ACC112 (cell line): Measurements from ENCODE around the gene GNAZ.

Experiments used
- H2AFZ ChIP-seq: fragments of 200-600 bp; sonication (generic); one replicate; pipeline ENCODE4 v1.6.0; 2017; ENCODE audit warnings: antibody characterized with exemption, low read length; ENCODE audit not compliant: unreplicated experiment
- H3K27ac ChIP-seq: fragments of 200-600 bp; sonication (generic); 2 replicates; pipeline ENCODE4 v1.5.1; 2014; ENCODE audit warnings: low read depth, mild to moderate bottlenecking, antibody characterized with exemption, low read length, moderate library complexity
- H3K27me3 ChIP-seq: fragments of 200-600 bp; sonication (generic); 2 replicates; pipeline ENCODE4 v1.6.1; 2014; ENCODE audit warnings: mild to moderate bottlenecking, antibody characterized with exemption, low read length, moderate library complexity, mixed read lengths; ENCODE audit not compliant: insufficient read depth
- H3K36me3 ChIP-seq: fragments of 200-600 bp; sonication (generic); 2 replicates; pipeline ENCODE4 v1.6.1; 2016; ENCODE audit warnings: mild to moderate bottlenecking, antibody characterized with exemption, low read length, moderate library complexity, mixed read lengths; ENCODE audit not compliant: insufficient read depth
- H3K4me1 ChIP-seq: fragments of 200-600 bp; sonication (generic); one replicate; pipeline ENCODE4 v1.6.1; 2016; ENCODE audit warnings: low read length, mixed read lengths; ENCODE audit not compliant: insufficient read depth, unreplicated experiment, control insufficient read depth
- H3K4me3 ChIP-seq: fragments of 200-600 bp; sonication (generic); 2 replicates; pipeline ENCODE4 v1.5.1; 2014; ENCODE audit warnings: mild to moderate bottlenecking, low read depth, low read length
- H3K79me2 ChIP-seq: fragments of 200-600 bp; sonication (generic); one replicate; pipeline ENCODE4 v1.6.0; 2016; ENCODE audit warnings: low read length; ENCODE audit not compliant: control insufficient read depth, unreplicated experiment, insufficient read depth

GNAZ gene

DNA sequence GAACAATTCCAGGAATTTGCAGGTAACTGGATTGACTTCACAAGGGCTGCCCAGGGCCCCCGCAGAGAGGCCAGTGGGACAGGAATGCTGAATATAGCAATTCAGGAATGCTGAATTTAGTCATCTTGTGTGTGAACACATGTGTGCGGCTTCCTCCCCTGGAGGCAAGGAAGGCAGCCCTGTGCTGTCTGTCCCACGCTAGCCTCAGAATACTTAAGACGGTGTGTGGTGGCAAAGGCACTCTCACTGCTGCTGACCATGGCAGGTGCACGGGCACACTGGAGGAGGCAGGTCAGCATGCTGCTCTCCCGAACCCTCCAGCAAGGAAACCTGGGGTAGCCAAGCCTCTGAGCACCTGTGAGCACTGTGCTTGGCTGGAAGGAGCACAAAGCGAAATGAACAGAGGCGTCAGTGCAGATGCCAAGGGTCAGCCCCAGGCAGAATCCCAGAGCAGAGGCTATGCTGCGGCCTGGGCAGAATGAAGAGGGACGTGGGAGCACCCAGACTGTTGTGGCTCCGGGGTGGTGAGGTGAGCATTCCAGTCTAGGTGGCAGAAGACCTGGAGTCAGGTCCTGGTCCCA is 2.7 kb downstream of the GNAZ start:
- Histone ChIP-seq H3K4me1 (no peaks in the 10 kb centered on the region), H3K27me3 (no peaks in the 10 kb centered on the region), H2AFZ (no peak overlapping the region), H3K79me2 (no peaks in the 10 kb centered on the region), H3K4me3 (no peak overlapping the region), H3K27ac (no peak overlapping the region), H3K36me3 (no peaks in the 10 kb centered on the region)

DNA sequence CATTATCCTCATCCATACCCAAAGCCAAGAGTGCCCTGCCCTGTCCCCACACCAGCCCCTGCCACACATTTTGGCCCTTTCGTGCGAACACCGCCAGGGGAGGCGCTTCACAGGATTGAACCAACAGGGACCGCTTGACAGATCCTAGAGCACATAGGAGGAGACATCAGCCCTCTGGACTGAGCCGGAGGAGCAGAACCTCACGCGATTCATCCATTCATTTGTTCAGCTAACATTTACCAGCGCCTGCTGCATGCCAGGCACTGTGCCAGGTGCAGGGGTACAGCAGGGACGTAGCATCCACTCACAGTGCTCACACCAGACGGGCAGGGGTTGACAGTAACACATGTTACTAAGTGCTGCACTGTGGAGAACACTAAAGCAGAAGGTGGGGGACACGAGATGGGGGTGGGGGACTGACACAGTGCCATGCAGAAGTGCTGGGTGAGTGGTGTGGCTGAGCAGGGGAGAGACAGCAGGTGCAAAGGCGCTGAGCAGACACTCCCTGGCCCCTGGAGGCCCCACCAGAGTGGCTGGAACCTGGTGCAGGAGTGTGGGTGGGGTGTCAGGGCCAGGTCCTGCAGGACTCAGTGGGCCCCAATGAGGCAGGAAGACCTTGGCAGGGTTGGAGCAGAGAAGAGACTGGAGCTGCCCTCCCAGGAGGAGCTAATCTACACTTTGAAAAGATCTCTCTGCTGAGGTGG is 3.4 kb downstream of the GNAZ start:
- H3K4me1 ChIP-seq, result no peaks in the 10 kb centered on the region
- no peak overlapping the region for H2AFZ ChIP-seq
- H3K27me3 ChIP-seq, result no peaks in the 10 kb centered on the region
- H3K4me3 ChIP-seq, result no peak overlapping the region
- H3K36me3 ChIP-seq, result no peaks in the 10 kb centered on the region
- H3K79me2 ChIP-seq, result no peaks in the 10 kb centered on the region
- H3K27ac ChIP-seq, result no peak overlapping the region

DNA sequence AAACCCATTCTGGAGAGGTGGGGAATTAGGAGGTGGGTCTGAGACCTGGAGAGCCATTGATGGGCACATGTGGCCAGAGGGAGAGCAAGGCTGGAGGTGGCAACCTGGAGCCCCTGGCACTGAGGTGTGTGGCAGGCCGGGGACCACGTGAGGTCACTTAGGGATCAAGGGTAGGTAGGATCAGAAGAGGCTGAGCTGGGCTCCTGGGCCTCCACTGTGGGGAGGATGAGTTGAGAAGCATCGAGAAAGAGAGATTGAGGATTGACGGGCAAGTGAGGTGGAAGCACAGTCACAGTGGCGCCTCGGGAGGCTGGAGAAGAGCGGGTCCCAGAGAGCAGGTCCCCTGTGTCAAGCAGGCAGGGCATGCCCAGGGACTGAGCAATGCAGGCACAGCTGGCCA is 4.1 kb downstream of the GNAZ start:
- Histone ChIP-seq H3K27me3 (no peaks in the 10 kb centered on the region), H3K4me1 (no peaks in the 10 kb centered on the region), H3K4me3 (no peak overlapping the region), H2AFZ (no peak overlapping the region), H3K27ac (no peak overlapping the region), H3K36me3 (no peaks in the 10 kb centered on the region), H3K79me2 (no peaks in the 10 kb centered on the region)

DNA sequence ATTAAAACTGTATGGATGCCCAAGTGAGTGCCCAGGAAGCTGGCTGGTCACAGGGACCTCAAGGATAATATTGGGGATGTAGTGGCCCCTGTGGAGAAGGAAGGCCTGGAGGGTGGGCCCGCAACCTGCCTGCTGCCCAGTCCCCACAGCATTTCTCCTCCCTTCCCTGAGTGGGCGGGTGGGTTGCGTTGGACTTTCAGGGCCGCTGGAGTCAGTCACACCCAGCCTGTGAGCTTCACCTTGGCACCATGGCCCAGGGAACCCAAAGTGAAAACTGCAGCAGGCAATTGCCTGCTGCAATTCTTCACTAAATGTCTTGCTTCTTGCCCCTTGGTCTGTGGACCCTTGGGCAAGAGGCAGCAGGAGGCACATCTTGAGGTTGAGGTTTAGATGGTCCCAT is 4.7 kb downstream of the GNAZ start:
- H3K79me2 ChIP-seq, result no peaks in the 10 kb centered on the region
- no peaks in the 10 kb centered on the region for H3K4me1 ChIP-seq
- H3K36me3 ChIP-seq, result no peaks in the 10 kb centered on the region
- H3K27ac ChIP-seq, result no peak overlapping the region
- H2AFZ ChIP-seq, result no peak overlapping the region
- no peak overlapping the region for H3K4me3 ChIP-seq
- H3K27me3 ChIP-seq, result no peaks in the 10 kb centered on the region

DNA sequence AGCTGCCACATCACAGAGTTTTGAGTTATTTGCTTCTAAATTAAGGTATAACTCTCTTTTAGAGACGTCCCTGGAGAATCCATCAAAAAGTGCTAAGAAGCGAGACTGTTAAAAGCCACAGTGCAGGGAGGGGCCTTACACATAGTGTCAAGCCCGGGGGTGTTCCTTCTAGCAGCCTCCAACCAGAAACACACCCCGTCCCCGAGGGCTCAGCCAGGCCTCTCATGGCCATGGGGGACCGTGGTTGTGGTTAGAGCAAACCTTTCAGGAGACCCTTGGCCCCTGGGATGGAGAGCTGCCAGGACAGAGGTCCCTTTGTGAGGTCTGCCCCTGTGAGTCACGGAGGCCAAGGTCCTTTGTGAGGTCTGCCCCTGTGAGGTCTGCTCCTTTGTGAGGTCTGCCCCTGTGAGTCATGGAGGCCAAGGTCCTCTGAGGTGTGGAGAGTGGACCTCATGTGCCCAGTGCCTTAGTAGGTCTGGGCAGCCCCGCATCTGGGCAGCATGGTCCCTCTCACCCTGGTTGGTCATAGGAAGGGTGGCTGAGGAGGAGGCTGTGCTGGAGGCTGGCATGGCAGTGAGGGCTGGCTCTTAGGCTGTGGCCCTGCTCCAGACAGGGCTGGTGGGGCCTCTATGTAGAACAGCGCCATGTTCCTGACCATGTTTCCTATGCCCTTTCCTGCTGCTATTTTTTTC is 5.4 kb downstream of the GNAZ start:
- no peak overlapping the region for H2AFZ ChIP-seq
- no peaks in the 10 kb centered on the region for H3K4me1 ChIP-seq

DNA sequence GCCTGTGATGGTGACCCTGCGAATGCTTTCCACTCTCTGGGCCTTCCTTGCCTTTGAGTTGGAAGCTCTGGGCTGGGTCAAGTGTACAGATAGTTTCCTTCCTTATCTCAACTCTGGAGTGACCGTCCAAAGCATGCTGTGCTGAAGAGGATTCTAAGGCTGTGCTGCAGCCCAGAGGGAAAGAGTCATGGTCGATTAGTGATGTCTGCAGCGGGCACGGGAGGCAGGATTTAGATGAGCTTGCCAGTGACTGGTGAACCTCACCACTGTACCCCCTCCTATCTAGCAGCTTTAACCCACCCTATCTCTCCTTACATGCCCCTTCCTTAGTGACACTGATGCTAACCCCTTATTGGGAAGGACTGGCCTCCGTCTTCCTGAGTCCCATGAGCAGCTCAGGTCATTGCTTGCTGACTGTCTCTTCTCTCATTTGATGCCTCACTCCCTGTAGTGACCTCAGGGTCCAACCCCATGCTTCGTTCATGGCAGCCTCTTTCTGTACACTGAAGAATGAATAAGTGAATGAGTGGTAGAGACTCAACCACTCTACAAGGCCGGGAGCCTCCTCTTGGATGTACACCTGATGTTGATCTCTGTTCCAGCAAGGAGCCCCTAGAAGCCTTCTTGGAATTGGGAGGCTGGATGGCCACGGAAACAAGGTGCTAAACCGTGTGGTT is 6.7 kb downstream of the GNAZ start:
- no peaks in the 10 kb centered on the region for H3K79me2 ChIP-seq
- no peak overlapping the region for H3K27ac ChIP-seq
- H2AFZ ChIP-seq, result no peak overlapping the region
- no peak overlapping the region for H3K4me3 ChIP-seq
- H3K27me3 ChIP-seq, result no peaks in the 10 kb centered on the region
- no peaks in the 10 kb centered on the region for H3K36me3 ChIP-seq
- no peaks in the 10 kb centered on the region for H3K4me1 ChIP-seq

More for the DNA sequence above, 5.4 kb downstream of the GNAZ start:
- Histone ChIP-seq H3K27ac (no peak overlapping the region), H3K4me3 (no peak overlapping the region), H3K36me3 (no peaks in the 10 kb centered on the region), H3K27me3 (no peaks in the 10 kb centered on the region), H3K79me2 (no peaks in the 10 kb centered on the region)

DNA sequence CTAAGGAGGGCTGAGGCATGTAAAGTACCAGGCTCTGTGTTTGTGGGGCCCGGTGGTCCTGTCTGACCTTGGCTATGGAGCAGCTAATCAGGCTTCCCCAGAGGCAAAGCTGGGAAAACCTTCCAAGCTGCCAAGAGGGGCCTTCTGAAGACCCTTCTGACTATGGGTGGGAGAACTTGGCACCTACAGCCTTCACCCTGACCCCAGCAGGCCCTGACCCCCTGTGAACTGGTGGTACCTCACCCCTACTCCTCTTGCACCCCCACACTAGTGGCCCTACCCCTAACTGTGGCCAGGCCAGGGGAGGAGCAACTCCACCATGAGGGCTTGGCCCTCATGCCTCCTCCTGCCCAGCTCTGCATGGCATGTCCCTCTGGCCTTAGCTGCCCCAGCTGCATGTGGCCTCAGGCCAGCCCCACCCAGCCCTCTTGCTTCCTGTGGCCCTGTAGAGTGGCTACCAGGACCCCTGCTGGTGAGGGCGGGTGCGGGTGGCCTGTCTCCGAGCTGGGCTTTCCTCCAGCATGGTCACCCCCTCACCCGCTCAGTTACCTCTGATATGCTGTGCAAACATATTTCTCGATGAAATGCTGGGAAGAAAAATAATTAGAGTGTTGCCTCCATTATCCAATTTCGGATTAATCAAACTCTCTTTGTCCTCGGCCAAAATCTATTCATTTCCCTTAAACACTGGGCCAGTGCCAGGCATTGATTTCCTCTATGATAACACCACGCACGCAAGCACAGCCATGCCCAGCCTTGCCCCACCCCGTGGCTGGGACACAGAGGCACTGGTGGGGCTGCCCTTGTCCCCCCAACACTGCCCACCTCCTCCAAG is 7.5 kb downstream of the GNAZ start:
- Histone ChIP-seq H3K27me3 (no peaks in the 10 kb centered on the region), H3K4me1 (no peaks in the 10 kb centered on the region), H3K79me2 (no peaks in the 10 kb centered on the region), H2AFZ (no peak overlapping the region), H3K4me3 (no peak overlapping the region), H3K27ac (no peak overlapping the region), H3K36me3 (no peaks in the 10 kb centered on the region)

DNA sequence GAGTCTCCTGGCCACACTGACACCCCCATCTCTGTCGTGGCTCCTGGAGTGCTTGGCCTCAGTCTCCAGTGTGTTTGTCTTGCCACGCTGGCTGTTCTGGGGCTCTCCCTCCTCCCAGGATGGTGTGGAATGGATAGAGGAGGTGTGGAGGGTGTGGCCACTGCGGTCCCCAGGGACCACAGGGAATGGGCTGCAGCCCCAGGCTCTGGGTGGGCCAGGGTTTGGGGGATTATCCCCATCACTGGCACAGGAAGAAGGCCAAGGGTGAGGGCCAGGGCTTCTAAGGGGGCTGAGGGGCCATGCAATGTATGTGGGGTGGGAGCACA is 8.1 kb downstream of the GNAZ start:
- no peaks in the 10 kb centered on the region for H3K79me2 ChIP-seq
- no peak overlapping the region for H3K4me3 ChIP-seq
- H3K4me1 ChIP-seq, result no peaks in the 10 kb centered on the region
- H3K36me3 ChIP-seq, result no peaks in the 10 kb centered on the region
- H2AFZ ChIP-seq, result no peak overlapping the region
- H3K27me3 ChIP-seq, result no peaks in the 10 kb centered on the region
- H3K27ac ChIP-seq, result no peak overlapping the region

DNA sequence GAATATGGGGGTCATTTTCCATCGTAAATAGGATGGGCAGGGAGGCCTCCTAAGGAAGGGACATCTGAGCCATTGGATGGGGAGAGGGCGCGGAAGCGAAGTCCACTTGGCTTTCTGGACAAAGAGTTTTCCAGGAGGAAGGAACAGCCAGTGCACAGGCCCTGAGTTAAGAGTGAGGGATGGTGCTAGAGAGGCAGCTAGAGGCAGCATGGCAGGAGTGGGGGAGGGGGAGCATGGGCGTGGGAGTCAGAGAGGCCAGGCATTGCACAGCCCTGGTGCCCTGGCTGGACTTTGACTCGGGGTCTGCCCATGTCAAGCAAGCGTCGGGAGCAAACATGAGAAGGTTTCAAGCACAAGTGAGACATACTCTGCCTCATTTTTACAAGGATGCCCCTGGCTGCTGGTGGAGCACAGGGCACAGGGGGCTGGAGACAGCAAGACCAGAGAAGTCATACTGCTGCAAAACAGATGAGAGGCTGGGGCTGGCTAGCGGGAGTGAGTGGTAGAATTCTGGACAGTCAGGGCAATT is 9.0 kb downstream of the GNAZ start:
- H3K4me1 ChIP-seq, result no peaks in the 10 kb centered on the region
- H3K79me2 ChIP-seq, result no peaks in the 10 kb centered on the region

DNA sequence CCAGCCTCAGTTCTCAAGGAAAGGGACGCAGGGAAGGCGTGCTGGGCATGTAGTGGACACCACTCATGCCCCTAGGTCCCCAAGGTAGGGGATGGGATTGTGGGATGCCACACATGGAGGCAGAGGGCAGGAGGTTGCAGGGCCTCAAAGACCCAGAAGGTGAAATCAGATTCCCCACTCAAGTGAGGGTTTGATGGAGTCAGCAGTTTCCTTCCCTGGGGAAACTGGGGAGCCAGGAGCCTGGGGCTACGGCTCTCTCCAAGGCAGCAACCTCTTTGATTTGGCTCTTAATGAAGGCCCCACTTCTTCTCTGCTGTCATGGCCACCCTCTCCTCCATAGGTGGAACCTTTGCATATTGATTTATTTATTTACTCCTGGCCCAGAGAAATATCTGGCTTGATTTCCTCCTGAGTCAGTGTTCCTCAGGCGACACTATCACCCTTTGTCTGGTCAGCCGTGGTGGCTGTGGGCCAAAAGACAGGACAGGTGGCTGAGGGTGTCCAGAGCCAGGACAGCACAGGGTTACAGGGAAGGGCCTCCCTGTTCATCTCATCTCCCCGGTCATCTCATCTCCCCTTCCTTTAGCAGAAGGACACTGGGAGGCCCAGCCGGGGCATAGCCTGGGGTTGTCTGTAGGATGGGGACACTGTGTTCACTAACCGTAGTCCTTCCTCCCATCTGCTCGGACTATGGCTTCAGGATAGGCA is 9.6 kb downstream of the GNAZ start:
- H2AFZ ChIP-seq, result no peak overlapping the region
- H3K27me3 ChIP-seq, result no peaks in the 10 kb centered on the region
- H3K79me2 ChIP-seq, result no peaks in the 10 kb centered on the region
- no peaks in the 10 kb centered on the region for H3K4me1 ChIP-seq
- no peaks in the 10 kb centered on the region for H3K36me3 ChIP-seq
- H3K27ac ChIP-seq, result no peak overlapping the region
- H3K4me3 ChIP-seq, result no peak overlapping the region

More for the DNA sequence above, 9.0 kb downstream of the GNAZ start:
- Histone ChIP-seq H3K27ac (no peak overlapping the region), H2AFZ (no peak overlapping the region), H3K4me3 (no peak overlapping the region), H3K36me3 (no peaks in the 10 kb centered on the region), H3K27me3 (no peaks in the 10 kb centered on the region)
